ENCODE data around the gene MAMSTR. TPM values are rescaled to one million over a fixed set of nuclear protein-coding genes. Genes with fewer than 3 reads are reported as not detected.
"Not testable (repeated sequence)": the region's sequence is repeated elsewhere in the genome, so short reads cannot be mapped to it uniquely, and the experiment has no call there.

The MAMSTR gene
- polyA plus RNA-seq, 4 donors: 0.89 to 7.7 (median 1.1) TPM; not detected in 1

DNA sequence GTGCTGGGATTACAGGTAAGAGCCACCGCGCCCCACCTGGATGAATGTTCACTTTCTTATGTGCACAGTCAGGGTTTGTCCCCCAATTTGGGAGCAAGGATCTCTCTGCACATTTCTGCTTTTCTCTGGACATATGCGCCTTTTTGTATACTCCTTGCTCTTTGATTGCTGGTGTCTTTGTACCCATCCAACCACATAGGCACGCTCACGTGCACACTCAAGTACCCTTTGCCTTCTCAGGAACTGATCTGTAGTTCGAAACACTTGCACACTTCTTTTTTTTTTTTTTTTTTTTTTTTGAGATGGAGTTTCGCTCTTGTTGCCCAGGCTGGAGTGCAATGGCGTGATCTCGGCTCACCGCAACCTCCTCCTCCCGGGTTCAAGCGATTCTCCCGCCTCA, 1.4 kb downstream of the MAMSTR start:
- not testable (repeated sequence) for DNase-seq, FAIRE-seq

DNA sequence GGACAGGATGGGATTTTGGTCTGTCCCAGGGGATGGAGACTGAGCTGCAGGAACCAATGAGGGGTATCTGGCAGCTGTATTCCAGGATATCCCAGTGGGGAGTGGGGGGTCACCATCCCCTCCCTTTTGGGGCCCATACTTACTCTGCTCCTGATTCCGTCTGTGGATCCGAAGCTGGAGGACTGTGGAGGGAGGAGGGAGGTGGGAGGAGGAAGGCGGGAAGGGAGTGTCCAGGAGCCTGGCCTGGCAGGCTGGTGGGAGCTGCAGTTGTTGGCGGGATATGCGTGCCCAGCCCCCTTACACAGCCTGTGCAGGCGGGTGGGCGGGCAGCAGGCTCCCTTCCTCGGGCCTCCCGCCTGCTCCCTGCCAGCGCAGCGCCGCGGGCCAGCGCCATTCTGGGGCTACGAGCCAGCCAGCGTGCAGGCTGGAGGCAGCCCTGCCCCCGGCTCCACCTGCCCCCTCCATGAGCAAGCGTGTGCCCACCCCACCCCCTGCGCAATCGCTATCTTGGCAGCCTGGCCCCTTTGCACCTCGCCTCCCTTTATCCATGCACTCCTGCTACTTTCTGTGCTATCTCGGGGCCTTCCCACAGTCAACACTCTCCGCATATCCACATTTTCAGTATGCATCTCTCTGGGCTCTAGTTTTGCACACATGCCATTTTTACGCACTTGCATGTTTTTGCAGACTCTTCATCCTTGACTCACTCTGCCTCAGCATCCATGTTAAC, 2.8 kb downstream of the MAMSTR start:
- FAIRE-seq (no peak), DNase-seq (peak; percentile 37 to 69)
- H3K9me3 ChIP-seq (ENCODE audit: control insufficient read depth in 2 of 2, insufficient read depth in 1 of 2, low read depth in 1 of 2, low read length in 1 of 2): no peaks in the 10 kb centered on the region
- H3K4me3 ChIP-seq (ENCODE audit: low read depth in 1 of 3, low read length in 3 of 3): peak overlapping the region in 1 of 3 donors; percentile 27
- peak overlapping the region in 2 of 3 donors; percentile 33 to 97 for H3K27ac ChIP-seq (ENCODE audit: low read depth in 1 of 3, low read length in 2 of 3)
- H3K36me3 ChIP-seq (ENCODE audit: control insufficient read depth in 3 of 3, insufficient read depth in 2 of 3, low read depth in 1 of 3, low read length in 3 of 3): peaks cover 0 to 10% (median 0%) of the 10 kb centered on the region in 3 donors
- H3K4me1 ChIP-seq (ENCODE audit: control insufficient read depth in 3 of 3, insufficient read depth in 2 of 3, low read depth in 1 of 3, low read length in 2 of 3): peaks cover 0 to 61% (median 16%) of the 10 kb centered on the region in 3 donors
- H3K27me3 ChIP-seq (ENCODE audit: control insufficient read depth in 3 of 3, insufficient read depth in 3 of 3, low read length in 3 of 3): no peaks in the 10 kb centered on the region
- WGBS, 3 donors: 11 to 24% (median 19%) methylated on average over 12 to 24 of the region's 24 CpGs

More for the DNA sequence above, 1.4 kb downstream of the MAMSTR start:
- H3K4me1 ChIP-seq (ENCODE audit: control insufficient read depth in 3 of 3, insufficient read depth in 2 of 3, low read depth in 1 of 3, low read length in 2 of 3): peaks cover 0 to 55% (median 12%) of the 10 kb centered on the region in 3 donors
- H3K4me3 ChIP-seq (ENCODE audit: low read depth in 1 of 3, low read length in 3 of 3); H3K27ac ChIP-seq (ENCODE audit: low read depth in 1 of 3, low read length in 2 of 3); H3K27me3 ChIP-seq (ENCODE audit: control insufficient read depth in 3 of 3, insufficient read depth in 3 of 3, low read length in 3 of 3); H3K36me3 ChIP-seq (ENCODE audit: control insufficient read depth in 3 of 3, insufficient read depth in 2 of 3, low read depth in 1 of 3, low read length in 3 of 3); H3K9me3 ChIP-seq (ENCODE audit: control insufficient read depth in 2 of 2, insufficient read depth in 1 of 2, low read depth in 1 of 2, low read length in 1 of 2): not testable (repeated sequence)
- WGBS, 3 donors: 90 to 95% (median 93%) methylated on average over 12 to 13 of the region's 13 CpGs

DNA sequence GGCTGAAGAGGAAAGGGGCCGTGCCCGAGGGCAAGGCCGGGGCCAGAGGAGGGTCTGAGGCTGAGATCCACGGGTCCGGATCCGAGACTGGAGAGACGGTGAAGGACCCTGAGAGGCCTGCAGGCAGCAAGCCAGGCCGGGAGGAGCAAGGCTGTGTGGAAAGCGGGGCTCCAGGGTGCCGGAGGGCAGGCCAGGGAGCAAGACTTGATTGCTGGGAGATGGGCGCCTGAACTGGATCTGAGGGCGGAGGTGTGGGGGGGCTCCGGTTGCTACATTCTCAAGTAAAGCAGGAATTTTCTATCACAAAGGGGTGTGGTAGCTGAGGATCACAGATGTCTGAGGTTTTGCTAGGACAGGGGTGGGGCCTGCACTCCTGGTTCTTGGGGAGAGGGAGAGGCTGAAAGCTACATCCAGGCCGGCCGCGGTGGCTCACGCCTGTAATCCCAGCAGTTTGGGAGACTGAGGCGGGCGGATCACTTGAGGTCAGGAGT, 3.8 kb downstream of the MAMSTR start:
- no peak for FAIRE-seq
- H3K4me1 ChIP-seq (ENCODE audit: control insufficient read depth in 3 of 3, insufficient read depth in 2 of 3, low read depth in 1 of 3, low read length in 2 of 3): peaks cover 0 to 61% (median 16%) of the 10 kb centered on the region in 3 donors
- H3K27me3 ChIP-seq (ENCODE audit: control insufficient read depth in 3 of 3, insufficient read depth in 3 of 3, low read length in 3 of 3): no peaks in the 10 kb centered on the region
- H3K27ac ChIP-seq (ENCODE audit: low read depth in 1 of 3, low read length in 2 of 3): peak overlapping the region; percentile 81 to 97 (median 86)
- H3K9me3 ChIP-seq (ENCODE audit: control insufficient read depth in 2 of 2, insufficient read depth in 1 of 2, low read depth in 1 of 2, low read length in 1 of 2): peaks cover 0 to 5% of the 10 kb centered on the region in 2 donors
- peaks cover 0 to 14% (median 0%) of the 10 kb centered on the region in 3 donors for H3K36me3 ChIP-seq (ENCODE audit: control insufficient read depth in 3 of 3, insufficient read depth in 2 of 3, low read depth in 1 of 3, low read length in 3 of 3)
- H3K4me3 ChIP-seq (ENCODE audit: low read depth in 1 of 3, low read length in 3 of 3): peak overlapping the region in 2 of 3 donors; percentile 72 to 89
- peak; percentile 53 to 70 for DNase-seq
- WGBS, 3 donors: 13 to 41% (median 35%) methylated on average over 17 to 19 of the region's 19 CpGs

DNA sequence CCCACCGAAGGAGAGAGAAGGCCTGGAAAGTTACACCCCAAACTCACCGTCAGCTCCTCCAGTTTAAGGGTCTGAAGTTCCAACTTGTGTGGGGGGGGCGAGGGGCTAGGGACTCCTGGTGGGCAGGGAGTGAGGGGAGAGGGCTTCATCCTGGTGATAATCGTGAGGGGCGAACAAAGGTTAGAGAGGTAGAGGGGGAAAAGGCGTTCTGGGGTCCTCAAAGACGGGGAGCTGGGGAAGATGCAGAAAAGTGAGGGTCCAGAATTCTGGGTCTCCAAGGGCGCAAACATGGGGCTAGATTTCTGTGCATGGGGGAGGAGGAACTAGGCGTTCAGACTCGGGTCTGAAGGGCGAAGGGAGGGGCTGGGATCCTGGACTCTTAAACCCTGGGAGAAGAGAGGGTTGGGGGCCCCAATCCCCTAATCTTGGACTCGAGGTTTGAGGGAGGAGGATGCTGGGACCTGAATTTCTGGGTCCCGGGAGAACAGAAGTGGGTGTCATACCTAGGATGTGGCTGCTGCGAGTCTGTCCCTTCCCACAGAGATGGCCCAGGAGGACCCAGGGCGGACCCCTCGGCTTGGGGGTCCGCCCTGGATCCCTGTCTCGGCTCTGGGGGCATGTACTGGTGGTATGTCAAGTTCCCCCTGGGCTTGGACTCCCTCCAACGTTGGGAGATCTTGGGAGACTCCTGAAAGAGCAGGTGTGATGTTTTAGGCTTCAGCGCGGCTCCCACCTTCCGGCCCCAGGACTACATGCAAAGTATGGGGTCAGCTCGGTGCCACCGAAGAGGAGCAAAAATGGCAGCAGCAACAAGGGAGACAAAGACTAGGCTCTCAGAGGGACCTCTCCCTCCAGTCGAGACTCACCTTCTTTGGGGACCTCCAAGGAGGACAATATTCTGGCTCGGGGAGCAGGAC, 4.5 kb downstream of the MAMSTR start:
- H3K27me3 ChIP-seq (ENCODE audit: control insufficient read depth in 3 of 3, insufficient read depth in 3 of 3, low read length in 3 of 3): no peaks in the 10 kb centered on the region
- no peak for FAIRE-seq

DNA sequence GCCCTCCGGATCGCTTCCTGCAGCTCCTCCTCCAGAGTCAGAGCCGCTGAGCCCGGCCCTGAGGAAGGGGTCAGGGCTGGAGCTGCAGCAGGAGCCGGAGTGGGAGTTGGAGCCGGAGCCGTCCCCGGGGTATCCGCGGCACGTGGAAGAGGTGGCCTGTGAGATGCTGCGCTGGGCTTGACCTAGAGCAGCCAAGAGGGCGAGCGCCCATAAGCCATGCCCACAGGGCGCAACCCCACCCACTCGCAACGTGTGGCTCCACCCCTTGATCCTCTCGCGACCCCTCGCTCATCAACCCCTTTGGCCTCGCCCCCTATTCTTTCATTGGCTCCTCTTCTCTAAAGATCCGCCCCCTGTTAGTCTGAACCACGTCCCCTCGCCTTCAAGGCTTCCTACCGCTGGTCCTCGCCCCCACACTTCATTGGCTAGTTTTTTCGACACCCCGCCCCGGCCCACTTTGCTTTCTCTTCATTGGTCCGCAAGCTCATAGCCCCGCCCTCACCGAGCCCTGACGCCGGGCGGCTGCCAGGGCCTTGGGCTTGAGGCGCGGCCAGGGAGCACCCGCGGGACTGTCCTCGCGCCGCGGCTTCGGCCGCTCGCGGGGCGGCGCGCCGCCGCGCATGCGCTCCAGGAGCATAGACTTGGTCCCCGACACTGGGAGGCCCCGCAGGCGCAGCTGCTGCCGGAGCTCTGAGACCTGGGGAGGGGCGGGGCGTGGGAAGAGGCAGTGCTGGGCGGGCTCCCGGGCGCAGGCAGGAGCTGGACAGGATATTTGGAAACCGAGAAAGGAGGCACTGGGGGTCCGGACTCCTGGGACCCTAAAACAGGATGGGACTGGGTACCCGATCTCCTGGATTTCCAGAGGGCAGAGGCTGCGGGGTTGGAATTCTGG, 5.4 kb downstream of the MAMSTR start:
- peaks cover 0 to 5% of the 10 kb centered on the region in 2 donors for H3K9me3 ChIP-seq (ENCODE audit: control insufficient read depth in 2 of 2, insufficient read depth in 1 of 2, low read depth in 1 of 2, low read length in 1 of 2)
- H3K4me3 ChIP-seq (ENCODE audit: low read depth in 1 of 3, low read length in 3 of 3): peak overlapping the region; percentile 60 to 89 (median 72)
- H3K36me3 ChIP-seq (ENCODE audit: control insufficient read depth in 3 of 3, insufficient read depth in 2 of 3, low read depth in 1 of 3, low read length in 3 of 3): peaks cover 0 to 17% (median 0%) of the 10 kb centered on the region in 3 donors
- no peak for FAIRE-seq
- peak; percentile 100 for DNase-seq
- H3K4me1 ChIP-seq (ENCODE audit: control insufficient read depth in 3 of 3, insufficient read depth in 2 of 3, low read depth in 1 of 3, low read length in 2 of 3): peaks cover 0 to 47% (median 16%) of the 10 kb centered on the region in 3 donors
- no peaks in the 10 kb centered on the region for H3K27me3 ChIP-seq (ENCODE audit: control insufficient read depth in 3 of 3, insufficient read depth in 3 of 3, low read length in 3 of 3)
- H3K27ac ChIP-seq (ENCODE audit: low read depth in 1 of 3, low read length in 2 of 3): peak overlapping the region; percentile 81 to 97 (median 86)
- WGBS, 3 donors: 0 to 1% (median 0%) methylated on average over 62 to 67 of the region's 67 CpGs

More for the DNA sequence above, 4.5 kb downstream of the MAMSTR start:
- Histone ChIP-seq H3K4me3 (ENCODE audit: low read depth in 1 of 3, low read length in 3 of 3) (peak overlapping the region; percentile 31 to 89 (median 72)), H3K27ac (ENCODE audit: low read depth in 1 of 3, low read length in 2 of 3) (peak overlapping the region; percentile 81 to 97 (median 86)), H3K4me1 (ENCODE audit: control insufficient read depth in 3 of 3, insufficient read depth in 2 of 3, low read depth in 1 of 3, low read length in 2 of 3) (peaks cover 0 to 56% (median 16%) of the 10 kb centered on the region in 3 donors), H3K36me3 (ENCODE audit: control insufficient read depth in 3 of 3, insufficient read depth in 2 of 3, low read depth in 1 of 3, low read length in 3 of 3) (peaks cover 0 to 16% (median 0%) of the 10 kb centered on the region in 3 donors), H3K9me3 (ENCODE audit: control insufficient read depth in 2 of 2, insufficient read depth in 1 of 2, low read depth in 1 of 2, low read length in 1 of 2) (peaks cover 0 to 5% of the 10 kb centered on the region in 2 donors)
- WGBS, 3 donors: 15 to 41% (median 23%) methylated on average over 26 of the region's 26 CpGs
- peak; percentile 88 to 90 for DNase-seq

DNA sequence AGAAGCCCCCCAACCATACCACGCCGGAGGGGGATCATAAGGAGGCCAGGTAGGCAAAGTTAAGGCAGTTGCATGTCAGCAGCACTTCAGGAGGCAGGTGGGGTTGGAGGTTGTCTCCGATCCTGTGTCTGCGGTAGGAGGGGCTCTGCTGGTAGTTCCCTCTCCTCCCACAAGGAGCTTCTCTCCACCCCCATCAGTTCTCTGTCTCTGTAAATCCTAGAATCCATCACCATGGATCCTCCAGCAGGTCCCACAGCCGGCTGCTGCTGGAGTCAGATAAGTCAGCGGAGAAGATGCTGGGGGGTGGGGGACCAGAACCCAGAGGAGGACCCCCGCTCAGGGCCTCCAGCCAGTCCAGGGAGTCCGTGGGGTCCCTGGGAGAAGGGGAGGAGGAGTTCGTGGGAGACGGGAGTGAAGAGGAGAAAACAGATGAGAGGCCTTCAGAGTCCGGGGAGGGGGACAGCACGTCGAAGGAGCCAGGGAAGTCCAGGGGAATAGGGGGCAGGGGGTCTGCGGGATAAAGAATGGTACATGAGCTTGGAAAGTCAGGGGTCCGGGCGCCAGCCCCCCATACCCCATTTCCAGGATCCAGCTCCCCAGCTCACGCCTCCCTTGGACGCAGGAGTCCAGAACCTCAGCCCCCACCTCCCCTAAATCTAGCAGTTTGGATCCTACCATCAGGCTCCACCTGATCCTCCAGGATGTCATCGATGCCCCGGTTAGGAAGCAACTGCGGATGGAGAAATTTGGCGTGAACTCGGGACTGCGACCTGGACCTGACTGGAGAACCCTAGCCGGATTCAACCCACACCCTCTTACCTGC, 6.3 kb downstream of the MAMSTR start:
- WGBS, 3 donors: 12 to 18% (median 13%) methylated on average over 23 to 25 of the region's 25 CpGs
- Histone ChIP-seq H3K36me3 (ENCODE audit: control insufficient read depth in 3 of 3, insufficient read depth in 2 of 3, low read depth in 1 of 3, low read length in 3 of 3) (peaks cover 0 to 17% (median 0%) of the 10 kb centered on the region in 3 donors), H3K4me1 (ENCODE audit: control insufficient read depth in 3 of 3, insufficient read depth in 2 of 3, low read depth in 1 of 3, low read length in 2 of 3) (peaks cover 0 to 40% (median 16%) of the 10 kb centered on the region in 3 donors), H3K9me3 (ENCODE audit: control insufficient read depth in 2 of 2, insufficient read depth in 1 of 2, low read depth in 1 of 2, low read length in 1 of 2) (peaks cover 0 to 8% of the 10 kb centered on the region in 2 donors), H3K4me3 (ENCODE audit: low read depth in 1 of 3, low read length in 3 of 3) (peak overlapping the region; percentile 60 to 81 (median 60)), H3K27ac (ENCODE audit: low read depth in 1 of 3, low read length in 2 of 3) (peak overlapping the region in 2 of 3 donors; percentile 80 to 86), H3K27me3 (ENCODE audit: control insufficient read depth in 3 of 3, insufficient read depth in 3 of 3, low read length in 3 of 3) (no peaks in the 10 kb centered on the region)
- DNase-seq: peak in 1 of 2 donors; percentile 44
- no peak for FAIRE-seq

DNA sequence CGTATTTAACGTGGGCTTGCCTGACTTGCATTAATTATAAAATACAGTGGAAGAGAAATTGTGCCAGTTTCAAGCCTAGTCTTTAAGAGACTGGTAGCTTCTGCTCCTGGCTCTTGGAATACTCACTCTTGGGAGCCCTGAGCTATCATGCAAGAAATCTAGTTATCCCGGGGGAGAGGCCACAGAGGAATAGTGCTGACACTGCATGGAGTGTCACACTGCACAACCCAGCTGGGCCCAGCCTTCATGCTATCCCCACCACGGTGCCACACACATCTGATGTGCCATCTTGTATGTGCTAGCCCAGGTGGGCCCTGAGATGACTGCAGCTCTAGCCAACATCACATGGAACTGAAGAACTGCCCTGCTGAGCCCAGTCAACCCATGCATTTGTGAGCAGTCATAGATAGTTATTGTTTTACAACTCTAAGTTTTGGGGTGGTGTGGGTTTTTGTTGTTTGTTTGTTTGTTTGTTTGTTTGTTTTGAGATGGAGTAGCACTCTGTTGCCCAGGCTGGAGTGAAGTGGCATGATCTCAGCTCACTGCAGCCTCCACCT, 8.3 kb downstream of the MAMSTR start:
- peaks cover 0 to 26% (median 16%) of the 10 kb centered on the region in 3 donors for H3K4me1 ChIP-seq (ENCODE audit: control insufficient read depth in 3 of 3, insufficient read depth in 2 of 3, low read depth in 1 of 3, low read length in 2 of 3)
- peaks cover 0 to 8% of the 10 kb centered on the region in 2 donors for H3K9me3 ChIP-seq (ENCODE audit: control insufficient read depth in 2 of 2, insufficient read depth in 1 of 2, low read depth in 1 of 2, low read length in 1 of 2)
- DNase-seq: no peak
- no peak overlapping the region for H3K4me3 ChIP-seq (ENCODE audit: low read depth in 1 of 3, low read length in 3 of 3)
- WGBS, 3 donors: 94 to 96% (median 94%) methylated on average over 4 of the region's 4 CpGs
- H3K27me3 ChIP-seq (ENCODE audit: control insufficient read depth in 3 of 3, insufficient read depth in 3 of 3, low read length in 3 of 3): no peaks in the 10 kb centered on the region
- H3K36me3 ChIP-seq (ENCODE audit: control insufficient read depth in 3 of 3, insufficient read depth in 2 of 3, low read depth in 1 of 3, low read length in 3 of 3): peaks cover 0 to 17% (median 0%) of the 10 kb centered on the region in 3 donors
- FAIRE-seq: no peak
- H3K27ac ChIP-seq (ENCODE audit: low read depth in 1 of 3, low read length in 2 of 3): no peak overlapping the region
